ENCODE measurements around the gene MAP1A.
A peak's percentile ranks its signal among the peaks of the same experiment; 100 is the strongest.

Gene MAP1A

DNA sequence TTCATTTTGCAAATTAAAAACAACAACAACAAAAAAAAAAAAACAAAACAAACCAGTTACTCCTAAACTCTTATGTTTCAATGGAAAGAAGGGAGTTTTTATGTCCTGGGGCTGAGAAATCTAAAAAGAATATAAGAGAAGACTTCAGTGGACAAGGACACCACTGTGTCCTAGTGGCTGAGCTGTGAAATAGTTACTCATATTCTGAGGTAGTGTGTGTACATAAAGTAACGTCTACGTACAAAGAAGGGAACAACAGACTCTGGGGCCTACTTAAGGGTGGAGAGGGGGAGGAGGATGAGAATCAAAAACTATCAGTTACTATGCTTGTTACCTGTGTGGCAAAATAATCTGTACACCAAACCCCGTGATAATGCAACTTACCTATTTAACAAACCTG lies 18.4 kb upstream of the MAP1A start:
- no peak overlapping the region for H3K4me3 ChIP-seq (ENCODE audit: low read depth, low read length)
- TF ChIP-seq, protein P1, sequence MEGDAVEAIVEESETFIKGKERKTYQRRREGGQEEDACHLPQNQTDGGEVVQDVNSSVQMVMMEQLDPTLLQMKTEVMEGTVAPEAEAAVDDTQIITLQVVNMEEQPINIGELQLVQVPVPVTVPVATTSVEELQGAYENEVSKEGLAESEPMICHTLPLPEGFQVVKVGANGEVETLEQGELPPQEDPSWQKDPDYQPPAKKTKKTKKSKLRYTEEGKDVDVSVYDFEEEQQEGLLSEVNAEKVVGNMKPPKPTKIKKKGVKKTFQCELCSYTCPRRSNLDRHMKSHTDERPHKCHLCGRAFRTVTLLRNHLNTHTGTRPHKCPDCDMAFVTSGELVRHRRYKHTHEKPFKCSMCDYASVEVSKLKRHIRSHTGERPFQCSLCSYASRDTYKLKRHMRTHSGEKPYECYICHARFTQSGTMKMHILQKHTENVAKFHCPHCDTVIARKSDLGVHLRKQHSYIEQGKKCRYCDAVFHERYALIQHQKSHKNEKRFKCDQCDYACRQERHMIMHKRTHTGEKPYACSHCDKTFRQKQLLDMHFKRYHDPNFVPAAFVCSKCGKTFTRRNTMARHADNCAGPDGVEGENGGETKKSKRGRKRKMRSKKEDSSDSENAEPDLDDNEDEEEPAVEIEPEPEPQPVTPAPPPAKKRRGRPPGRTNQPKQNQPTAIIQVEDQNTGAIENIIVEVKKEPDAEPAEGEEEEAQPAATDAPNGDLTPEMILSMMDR (IDR thresholded peaks at IDR 0.05; ENCODE audit: borderline replicate concordance, insufficient read depth, low read depth, low read length): no peak

DNA sequence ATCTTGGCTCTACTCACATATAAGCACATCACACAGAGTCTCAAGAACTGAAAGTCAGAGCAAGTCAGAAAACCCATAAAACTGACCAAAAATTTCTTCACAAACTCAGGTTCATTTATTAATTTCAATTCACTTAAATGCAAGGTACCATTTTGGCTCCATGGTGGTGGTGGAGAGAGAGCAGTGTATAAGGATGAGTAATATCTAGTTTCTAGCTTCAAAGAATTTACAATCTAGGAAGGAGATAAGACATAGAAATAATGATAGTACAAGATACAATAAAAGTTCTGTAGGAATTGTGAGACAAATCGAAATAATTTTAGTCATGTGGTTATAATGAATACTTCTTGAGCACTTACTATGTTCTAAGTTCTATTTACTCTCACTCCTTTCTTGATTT lies 17.8 kb upstream of the MAP1A start:
- TF ChIP-seq, protein P1 (IDR thresholded peaks at IDR 0.05; ENCODE audit: borderline replicate concordance, insufficient read depth, low read depth, low read length): no peak

DNA sequence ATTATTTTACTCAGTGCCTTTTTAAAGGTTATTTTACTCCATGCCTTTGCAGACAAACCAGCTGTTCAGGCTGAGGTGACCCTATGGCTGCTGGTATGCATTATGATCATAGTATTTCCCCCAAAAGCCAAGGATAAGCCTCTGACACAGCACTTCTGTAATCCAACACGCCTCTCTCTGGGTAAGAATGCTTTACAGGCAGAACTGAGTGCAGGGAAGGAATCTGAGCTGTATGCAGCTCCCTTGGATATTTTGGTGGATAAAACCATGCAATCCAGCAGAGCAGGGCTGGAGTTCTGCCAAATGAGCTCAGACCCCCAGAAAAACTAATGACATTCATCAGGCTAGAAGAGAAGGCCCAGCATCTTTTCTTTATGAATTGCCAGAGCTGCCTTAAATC lies 11.7 kb upstream of the MAP1A start:
- TF ChIP-seq, protein P1 (IDR thresholded peaks at IDR 0.05; ENCODE audit: borderline replicate concordance, insufficient read depth, low read depth, low read length): no peak

More for the DNA sequence above, 17.8 kb upstream of the MAP1A start:
- H3K4me3 ChIP-seq (ENCODE audit: low read depth, low read length): no peak overlapping the region

DNA sequence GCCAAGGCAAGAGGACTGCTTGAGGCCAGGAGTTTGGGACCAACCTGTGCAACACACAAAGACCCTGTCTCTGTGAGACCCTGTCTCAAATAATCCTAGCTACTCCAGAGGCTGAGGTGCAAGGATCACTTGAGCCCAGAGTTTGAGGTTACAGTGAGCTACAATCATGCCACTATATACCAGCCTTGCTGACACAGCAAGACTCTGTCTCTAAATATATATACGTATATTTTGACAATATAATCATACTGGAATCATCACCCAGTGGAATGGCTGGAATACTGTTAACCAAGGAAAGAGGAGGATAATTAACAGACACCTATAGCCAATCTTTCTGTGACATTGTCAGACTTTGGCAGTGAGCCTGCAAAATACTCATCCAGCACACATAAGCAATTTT lies 9.0 kb upstream of the MAP1A start:
- H3K4me3 ChIP-seq (ENCODE audit: low read depth, low read length): no peak overlapping the region
- TF ChIP-seq, protein P1 (IDR thresholded peaks at IDR 0.05; ENCODE audit: borderline replicate concordance, insufficient read depth, low read depth, low read length): no peak

More for the DNA sequence above, 11.7 kb upstream of the MAP1A start:
- H3K4me3 ChIP-seq (ENCODE audit: low read depth, low read length): no peak overlapping the region

DNA sequence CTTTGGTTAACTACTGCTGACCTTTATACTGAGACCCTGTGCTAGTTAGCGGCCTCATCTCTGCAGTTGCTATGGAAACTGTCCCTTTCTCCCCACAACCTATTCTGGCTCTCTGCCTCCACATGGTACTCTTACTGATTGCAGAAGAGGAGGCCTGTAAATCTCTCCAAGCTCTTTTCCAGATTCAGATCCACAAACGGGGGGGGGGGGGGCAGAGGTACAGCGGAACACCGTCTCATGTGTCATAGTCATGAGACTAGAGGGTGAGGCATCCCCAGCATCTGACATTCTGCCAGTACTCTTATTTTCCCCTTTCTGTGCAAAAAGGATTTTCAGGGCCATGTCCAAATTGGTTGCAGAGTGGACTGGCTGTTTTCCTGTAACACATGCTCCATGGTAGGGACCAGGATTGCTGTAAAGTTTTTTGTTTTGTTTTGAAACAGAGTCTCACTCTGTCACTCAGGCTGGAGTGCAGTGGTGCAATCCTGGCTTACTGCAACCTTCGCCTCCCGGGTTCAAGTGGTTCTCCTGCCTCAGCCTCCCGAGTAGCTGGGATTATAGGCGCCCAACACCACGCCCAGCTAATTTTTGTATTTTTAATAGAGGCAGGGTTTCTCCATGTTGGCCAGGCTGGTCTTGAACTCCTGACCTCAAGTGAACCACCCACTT lies 8.3 kb upstream of the MAP1A start:
- TF ChIP-seq, protein P1 (IDR thresholded peaks at IDR 0.05; ENCODE audit: borderline replicate concordance, insufficient read depth, low read depth, low read length): no peak
- H3K4me3 ChIP-seq (ENCODE audit: low read depth, low read length): no peak overlapping the region

DNA sequence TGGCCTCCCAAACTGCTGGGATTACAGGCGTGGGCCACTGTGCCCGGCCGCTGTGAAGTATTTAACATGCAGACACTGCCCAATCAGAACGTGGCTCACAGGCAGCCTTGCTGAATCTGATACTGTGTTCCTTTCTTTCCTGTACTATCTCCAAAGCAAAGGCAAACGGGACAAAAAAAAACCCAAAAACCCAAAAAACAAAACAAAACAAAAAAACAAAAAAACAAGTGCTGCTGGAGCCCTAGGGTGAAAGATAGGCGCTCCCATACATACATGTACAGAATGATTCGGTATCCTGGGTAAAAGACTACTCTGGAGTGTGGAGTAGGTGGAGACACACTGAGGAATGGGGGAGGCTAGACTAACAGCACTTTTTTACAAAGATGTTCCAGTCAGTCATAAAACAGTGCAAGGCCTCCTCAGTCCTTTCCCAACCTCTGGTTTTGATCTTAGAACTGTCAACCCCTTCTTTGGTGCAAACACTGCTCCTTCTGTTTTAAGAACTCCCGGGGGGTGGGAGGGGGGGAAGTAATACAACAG lies 7.7 kb upstream of the MAP1A start:
- peak overlapping the region; percentile 74 for H3K4me3 ChIP-seq (ENCODE audit: low read depth, low read length)
- TF ChIP-seq, protein P1 (IDR thresholded peaks at IDR 0.05; ENCODE audit: borderline replicate concordance, insufficient read depth, low read depth, low read length): no peak

Data from GM12875 (cell line).